Dermis microvascular lymphatic vessel endothelial cell (primary cell): ENCODE data around the gene SHROOM3. TPM values are rescaled to one million over a fixed set of nuclear protein-coding genes. Genes with fewer than 3 reads are reported as not detected.

Experiments
- DNase-seq, 2 donors: peaks; one replicate each; pipeline versions ENCODE4 v3.0.0 to v3.0.0-alpha.2; 2010; ENCODE audit warnings: low read depth in 2 of 2
- total RNA-seq: library from RNA; depleted of rRNA; stranded (reverse); fragments of >200 nt; gene quantifications from 2 replicates; pipeline ENCODE4 v1.2.1, GENCODE V29; 2014

Gene SHROOM3
- total RNA-seq, 1 donor from 2014 or later: 0.13 TPM

DNA sequence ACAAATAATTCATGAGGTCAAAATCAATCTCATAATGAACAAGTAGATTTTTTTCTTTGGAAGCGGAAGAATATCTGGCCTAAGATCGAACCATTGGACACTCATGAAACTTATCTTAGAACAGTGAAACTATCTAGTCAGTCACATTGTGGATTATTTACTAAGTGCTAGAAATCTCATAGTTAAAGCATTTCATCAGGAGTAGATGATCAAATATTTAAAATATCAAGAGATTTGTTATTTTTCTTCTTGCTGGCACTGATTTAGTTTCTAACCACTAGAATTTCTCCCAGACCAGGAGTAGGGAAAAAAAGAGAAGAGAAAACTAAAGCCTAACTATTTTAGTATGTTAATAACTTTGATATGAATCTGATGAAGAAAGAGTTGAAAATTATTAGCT lies 105.5 kb downstream of the SHROOM3 start:
- DNase-seq: no peak

DNA sequence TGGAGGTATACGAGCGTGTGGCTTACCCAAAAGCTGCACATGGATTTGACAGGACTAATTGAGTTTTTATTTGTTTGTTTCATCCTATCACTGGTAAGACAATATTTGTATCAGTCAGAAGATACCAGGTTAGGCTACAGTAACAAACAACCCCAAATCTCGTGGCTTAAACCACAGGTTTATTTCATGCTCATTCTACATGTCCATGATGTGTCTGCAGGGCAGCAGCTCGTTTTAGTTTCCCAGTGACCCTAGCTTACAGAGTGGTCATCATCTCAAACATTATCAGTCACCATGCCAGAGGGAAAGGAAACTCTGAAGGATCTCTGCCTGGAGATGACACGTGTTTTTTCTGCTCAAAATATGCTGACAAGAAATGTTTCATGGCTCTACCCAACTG lies 108.3 kb downstream of the SHROOM3 start:
- no peak for DNase-seq

DNA sequence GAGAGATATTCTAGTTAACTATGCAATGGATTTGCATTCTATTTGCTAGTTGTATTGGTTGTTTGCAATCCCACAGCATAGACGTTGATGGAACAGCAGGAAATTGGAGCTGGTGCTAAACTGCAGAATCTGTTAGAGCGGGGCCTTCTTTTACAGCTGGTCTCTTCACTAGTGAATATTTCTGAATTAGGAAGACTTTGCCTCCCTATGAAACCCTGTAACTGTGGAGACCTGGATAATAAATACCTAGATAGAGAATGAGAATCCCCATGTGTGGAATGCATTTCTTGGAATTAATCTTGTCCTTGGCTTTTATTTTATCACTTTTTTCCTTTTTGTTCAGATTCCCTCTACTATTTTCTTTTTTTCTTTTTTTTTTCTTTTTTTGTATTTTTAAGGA lies 109.7 kb downstream of the SHROOM3 start:
- no peak for DNase-seq

DNA sequence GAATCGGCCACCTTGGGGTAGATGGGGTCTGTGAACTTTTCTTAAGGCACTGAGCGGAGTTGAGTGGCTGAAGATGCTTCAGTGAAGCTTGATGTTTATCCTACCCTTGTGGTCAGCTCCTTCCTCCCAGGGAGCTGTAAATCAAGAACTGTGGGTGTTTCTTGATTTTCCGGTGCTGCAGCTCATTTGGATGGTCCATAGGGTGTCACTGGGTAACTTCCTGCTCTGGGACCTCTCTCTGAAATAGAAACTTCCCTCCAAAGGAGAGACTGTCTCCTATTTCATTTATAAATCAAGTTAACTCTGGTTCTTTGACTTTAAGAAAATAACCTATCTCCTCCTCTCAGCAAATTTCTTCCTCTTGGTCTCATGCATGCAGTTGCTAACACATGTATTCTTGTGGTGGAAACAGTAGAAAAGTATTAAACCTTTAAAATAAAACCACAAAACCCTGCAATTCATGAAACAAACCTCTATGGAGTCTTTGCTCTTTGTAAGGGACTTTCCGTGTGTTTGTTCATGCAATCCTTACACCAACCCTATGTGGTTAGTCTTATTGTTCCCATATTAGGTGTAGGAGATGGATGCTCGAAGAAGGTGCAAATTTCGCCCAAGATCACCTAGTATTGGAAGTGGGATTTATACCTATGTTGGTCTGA lies 110.3 kb downstream of the SHROOM3 start:
- no peak for DNase-seq

DNA sequence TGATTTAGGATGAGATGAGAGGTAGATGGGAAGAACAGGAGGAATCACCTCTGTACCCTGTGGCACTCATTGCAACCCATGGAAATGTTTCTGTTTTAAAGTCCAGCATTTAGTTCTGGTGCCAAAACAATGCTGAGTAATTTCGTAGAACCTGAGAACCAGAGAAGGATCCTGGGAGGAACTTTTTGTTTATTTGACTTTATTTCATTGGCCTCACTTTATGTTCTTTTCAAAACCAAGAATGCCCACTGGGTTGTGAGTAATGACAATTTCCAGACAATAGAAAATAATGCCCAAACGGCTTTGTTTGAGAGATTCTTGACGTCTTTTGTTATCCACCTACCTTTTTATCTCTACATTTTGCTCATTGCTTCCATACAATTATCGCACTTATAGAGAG lies 111.3 kb downstream of the SHROOM3 start:
- DNase-seq: no peak

DNA sequence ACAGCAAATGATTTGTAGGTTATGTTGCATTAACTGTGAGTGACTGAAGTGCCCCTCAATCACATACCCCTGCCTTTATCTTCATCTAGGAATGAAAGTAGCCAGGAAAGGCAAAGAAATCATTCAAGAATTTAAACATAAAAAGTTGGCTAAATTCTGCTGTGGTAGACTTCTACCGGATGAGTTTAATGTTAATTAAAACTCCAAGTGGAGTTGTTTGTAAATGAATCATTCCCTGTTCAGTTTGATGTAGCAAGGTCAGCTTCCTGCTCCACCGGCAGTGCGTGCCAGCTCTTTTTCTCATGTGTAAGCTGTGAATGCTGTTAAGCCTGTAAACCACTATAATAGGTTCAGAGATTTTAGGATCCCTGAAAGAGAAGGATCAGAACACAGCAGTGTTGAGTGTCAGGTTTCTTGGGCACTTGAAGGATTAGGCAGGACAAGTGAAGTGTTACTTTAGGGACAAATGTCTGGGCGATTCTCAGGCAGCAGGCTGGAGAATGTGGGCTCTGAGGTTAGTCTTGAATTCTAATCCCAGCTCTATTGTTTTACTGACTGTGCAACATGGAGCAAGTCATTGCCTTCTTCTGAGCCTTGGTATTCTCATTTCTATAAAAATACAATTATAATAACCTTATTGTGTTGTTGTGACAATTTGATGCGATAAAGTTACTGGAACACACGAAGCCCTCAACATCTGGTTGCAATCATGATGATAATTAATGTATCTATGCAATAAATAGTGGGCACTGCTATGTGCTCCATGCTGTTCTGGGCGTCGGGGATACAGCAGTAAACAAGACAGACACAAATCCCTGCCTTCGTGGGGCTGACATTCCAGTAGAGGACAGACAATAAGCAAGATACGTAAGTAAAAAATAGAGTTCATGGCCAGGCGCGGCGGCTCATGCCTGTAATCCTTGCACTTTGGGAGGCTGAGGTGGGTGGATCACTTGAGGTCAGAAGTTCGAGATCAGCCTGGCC lies 112.0 kb downstream of the SHROOM3 start:
- peak; percentile 34 to 77 for DNase-seq

DNA sequence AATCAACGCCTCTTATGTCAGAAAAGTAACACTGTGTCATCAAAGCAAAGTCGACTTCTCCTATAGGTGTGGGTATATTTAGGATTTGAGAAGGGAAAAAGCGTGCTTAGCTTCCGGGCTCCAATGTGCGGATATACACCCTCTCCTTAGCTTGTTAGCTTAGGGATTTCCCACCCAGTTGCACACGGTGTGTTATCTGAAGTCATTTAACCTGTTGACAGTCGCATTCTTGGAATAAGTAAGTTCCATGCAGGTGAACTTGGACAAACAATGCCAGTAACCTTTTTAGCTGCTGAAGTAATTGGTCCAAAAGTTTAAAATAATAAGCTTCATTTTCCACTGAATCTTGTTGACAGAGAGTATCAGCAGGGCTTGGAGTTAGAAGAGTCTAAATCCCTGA lies 113.7 kb downstream of the SHROOM3 start:
- no peak for DNase-seq

DNA sequence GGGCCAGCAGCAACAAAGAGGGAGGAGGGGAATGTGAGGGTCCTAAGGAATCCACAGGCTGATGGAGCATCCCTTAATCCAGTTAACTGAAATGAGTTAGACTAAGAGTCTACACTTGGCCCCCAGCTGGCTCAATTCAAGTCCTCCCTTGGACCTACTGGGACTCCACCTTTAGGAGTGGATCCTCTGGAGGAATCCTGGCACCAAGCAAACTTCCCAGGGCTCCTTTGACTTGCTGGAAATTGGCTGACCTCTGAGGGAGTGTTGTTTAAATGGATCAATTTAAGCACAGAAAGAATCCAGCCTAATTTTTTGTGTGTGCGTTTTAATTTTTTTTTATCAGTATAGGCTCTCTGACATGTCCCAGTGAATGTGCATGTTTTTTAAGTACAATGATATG lies 114.7 kb downstream of the SHROOM3 start:
- DNase-seq: no peak

DNA sequence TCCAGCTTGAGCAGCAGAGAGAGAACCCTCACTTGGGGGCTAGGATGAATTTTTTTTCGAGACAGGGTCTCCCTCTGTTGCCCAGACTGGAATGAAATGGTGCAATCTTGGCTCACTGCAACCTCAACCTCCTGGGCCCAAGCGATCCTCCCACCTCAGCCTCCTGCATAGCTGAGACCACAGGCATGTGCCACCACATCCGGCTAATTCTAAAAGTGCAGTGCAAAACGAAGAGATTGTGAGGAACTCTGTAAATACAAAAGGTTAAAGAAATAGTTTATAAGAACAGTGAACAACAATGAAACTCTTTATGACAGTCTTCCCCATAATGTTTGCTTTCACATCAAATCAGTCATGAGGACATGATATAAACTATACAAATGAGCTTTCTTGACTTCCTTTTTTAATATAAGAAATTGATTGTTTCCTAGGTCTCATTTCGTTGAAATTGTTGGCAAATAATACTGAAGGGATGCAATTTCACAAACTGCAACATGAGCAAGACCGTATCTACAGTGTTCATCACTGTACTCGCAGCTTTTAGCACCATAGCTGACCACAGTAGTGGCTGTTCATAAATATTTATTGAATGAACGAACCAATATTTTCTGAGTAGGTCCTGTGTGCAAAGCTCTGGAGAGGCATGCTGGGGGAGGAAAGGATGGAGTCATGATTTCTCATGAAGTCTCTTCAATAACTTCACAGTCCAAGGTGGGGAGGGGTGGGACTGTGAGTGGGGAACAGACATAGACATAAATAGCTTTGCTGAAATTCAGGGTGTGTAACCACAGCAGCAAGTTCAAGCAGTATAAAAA lies 116.1 kb downstream of the SHROOM3 start:
- DNase-seq: no peak

DNA sequence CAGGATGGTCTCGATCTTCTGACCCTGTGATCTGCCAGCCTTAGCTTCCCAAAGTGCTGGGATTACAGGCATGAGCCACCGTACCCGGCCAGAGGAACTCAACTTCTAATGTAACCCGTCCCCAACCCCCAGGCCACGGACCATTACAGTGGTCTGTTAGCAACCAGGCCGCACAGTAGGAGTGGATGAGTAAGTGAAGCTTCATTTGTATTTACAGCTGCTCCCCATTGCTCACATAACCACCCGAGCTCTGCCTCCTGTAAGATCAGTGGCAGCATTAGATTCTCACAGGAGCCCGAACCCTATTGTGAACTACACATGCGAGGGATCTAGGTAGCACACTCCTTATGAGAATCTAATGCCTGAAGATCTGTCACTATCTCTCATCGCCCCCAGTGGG lies 119.6 kb downstream of the SHROOM3 start:
- no peak for DNase-seq

DNA sequence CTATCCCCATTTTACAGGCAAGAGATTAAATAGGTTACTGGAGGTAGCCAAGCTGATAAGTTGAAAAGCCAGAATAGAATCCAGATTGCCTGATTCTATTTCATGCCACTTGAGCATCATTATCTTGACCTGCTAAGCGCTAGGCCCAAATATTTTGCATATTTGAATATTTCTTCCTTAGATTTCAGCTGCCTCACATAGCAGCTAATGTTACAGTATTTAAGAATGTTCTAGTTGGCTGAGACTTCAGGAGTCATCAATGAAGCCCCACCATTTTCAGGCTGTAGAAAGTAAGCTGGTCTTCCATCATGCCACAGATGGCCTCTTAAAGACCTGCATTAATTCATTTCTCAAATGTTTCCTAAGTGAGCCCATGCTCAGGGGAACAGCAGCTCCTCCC lies 121.4 kb downstream of the SHROOM3 start:
- no peak for DNase-seq

DNA sequence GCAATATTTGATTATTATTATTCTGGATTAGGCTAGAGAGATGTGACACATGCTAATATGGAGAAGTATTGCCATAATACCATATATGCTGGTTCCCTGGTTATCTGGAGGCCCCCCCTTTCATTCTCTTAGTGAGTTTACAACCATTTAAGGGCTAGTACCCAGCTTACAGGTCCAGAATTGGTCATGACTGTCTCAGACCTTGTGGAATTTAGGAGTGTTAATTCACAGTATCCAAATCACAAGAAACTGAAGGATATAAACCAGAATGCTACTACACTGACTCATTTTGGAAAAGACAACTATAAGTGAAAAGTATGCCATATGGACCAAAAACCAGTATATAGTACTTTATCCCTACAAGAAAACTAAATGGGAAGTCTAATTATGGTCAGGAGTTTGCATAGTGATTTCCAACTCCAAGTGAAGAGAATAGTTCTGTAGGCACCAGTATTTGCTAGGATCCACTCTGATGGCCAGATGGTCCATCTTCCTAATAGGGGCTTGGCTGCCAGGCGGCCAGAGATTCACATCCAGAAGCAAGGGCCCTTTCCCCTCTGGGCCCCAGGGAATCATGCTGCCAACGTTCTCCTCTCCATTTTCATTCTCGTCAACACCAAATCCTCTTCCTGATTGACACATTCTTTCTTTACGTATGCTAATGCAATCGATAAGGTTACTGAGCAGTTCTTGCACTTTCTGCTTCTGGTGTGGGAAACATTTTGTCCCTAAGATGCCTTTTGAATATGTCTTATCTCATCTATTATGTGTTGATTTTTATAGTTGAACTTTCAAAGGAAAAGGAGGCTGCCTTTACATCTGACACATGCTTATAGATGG lies 123.6 kb downstream of the SHROOM3 start:
- no peak for DNase-seq

DNA sequence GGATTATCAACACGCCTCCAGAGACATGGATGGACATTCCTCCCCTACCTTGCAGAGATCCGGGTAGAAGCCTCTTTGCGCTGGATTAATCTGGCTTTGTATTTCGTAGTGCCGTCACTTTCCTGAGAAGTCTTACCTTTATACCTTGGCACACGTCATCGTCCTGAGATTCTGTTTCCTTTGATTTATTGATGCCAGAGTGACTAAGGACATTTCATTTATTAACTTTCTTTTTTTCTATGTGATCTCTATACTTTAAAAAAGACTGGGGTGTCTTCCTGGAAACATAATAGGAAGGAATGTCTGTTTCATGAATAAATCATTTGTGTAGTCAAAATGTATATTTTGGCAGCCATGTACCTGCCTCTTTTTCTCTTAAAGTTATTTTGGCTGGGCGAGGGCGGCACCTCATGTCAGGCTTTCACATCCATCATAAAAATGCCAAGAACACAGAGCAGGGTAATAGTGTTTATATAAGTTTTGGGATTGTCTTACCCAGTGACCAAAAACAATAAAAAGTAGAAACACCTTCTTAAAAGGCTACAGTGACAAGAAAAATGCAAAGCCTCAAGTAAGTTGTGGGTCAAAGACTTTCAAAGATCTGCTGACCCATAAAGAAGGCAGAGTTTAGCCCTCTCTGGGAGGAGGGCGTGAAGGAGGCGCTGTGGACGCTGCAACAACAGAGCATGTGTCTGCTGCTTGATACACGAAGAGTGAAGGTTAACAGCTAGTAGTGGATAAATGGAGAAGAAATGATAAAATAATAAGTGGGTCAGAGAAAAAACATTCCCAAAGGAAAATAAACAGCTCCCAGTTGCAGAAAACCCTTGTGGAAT lies 124.4 kb downstream of the SHROOM3 start:
- DNase-seq: no peak

DNA sequence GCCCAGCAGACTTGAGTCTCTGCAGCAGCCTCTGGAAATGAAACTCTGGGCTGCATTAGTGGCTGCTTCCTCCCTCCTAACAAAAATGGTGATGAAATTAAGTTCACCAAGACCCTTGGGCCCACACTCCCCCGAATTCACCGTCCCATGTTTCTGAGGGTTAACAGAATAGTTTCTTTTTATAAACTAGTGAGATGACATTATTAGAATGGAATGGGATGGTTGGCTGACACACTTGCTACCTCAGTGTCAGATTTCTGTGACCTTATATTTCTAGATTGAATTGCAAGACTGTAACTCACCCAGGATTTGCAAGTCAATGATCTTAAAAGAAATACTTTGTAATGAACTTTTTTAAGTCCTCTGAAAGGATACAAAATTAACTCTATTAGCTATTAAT lies 127.1 kb downstream of the SHROOM3 start:
- DNase-seq: no peak

DNA sequence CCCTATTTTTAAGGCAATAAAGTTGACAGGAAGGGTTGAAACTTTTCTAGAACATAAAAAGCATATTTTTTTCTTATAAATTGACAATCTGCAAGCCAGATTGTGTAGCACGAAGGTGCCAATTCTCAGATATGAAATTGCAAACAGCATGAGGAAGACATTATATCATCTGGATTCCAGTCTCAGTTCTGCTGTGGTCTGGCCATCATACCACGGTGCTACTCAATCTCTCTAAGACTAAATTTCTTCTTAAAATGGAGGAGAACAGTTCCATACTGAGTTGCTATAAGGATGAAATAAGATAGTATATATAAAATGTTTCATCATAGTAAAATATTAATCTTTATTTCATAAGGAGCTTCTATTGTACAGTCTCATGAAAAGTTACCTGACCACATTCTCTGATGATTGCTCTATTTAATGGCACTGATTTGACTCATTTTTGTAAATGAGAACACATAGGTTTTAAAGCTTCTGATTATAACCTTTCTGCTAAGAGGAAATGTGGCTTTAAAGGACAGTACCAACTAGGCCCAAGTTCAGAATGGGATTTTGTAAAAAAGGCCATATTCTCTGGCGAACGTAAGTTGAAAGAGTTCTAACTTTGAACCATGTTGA lies 127.9 kb downstream of the SHROOM3 start:
- no peak for DNase-seq

DNA sequence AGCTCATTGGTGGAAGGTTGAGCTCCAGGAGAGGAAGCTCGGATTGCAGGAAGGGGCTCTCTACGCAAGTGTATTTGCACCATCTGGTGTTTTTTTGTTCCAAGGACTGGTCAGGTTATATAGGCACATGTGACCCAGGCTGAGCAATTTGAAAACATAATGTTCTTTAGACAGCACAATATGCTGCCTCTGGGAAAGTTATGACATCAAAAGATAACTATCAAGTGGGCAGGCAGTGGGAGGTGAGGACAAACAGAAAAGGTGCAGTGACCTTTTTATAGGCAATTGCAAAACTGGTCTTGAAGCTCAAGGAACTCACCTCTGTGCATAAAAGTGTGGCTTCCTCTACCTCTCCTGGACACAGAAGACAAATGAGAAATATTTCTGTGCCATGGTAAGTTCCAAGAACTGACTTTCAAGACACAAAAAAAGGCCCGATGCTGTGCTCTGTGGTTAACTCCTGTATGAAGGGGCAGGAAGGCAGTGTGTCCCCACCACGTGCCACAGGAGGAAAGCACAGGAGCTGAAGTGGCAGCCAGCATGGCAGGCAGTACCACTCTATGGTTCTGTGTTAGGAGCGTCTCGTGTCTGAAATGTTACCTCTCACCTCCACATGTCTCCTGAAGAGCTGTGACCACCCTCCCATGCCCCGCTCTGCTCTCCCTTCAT lies 128.6 kb downstream of the SHROOM3 start:
- no peak for DNase-seq

DNA sequence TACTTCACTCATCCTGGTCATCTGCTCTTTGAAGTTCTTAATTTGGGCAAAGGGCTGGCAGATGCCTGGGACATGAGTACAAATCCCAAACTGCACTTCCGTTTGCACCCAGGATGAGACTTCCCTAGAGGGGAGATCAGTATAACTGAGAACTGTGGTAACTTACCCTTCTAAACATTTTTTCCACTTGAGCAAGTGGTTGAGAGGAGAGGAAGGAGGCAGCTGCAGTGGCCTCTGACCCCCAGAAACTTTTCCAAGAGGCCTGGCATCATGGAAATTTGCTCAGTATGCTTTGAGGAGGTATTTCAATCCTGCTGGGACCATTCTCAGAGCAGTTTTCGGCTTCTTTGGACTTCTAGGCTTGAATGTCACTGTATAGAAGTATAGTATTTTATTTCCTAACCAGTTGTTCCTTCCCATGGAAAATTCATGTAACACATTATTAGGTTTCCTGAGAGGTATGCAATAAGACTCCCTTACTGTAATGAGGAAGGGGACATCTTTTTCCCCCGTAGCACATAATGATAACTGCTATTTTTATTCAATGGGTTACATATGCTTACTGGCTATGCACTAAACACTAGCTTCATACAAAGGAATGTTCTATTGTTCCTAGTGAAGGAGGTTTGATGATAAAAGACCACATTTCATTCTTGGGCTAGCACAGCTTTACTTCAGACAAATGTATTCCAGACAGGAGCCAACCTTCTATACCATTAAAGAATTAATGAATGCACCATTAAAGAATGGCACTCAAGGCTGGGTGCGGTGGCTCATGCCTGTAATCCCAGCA lies 129.3 kb downstream of the SHROOM3 start:
- no peak for DNase-seq

DNA sequence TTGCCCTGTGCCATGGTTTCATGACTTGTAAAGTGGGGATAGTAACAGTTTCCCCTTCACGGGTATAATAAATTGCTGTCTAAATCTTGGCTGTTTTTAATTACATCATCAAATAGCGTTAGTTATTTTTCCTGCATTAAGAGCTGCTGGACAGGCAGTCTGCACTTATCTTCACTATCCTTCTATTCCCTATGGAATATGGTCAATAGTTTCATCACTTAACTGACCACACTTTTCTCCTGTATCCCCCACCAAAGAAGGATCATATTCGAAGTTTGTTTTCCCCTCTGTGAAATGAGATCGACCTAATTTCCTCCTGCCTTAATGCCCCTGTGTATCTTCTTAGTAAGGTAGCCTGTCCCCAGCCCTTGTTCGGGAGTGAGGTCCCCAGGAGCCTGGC lies 133.2 kb downstream of the SHROOM3 start:
- DNase-seq: no peak
